Smooth muscle cell (in vitro differentiated cells): Measurements from ENCODE around the gene VAV1. TPM values are rescaled to one million over a fixed set of nuclear protein-coding genes. Genes with fewer than 3 reads are reported as not detected.
"Not testable (repeated sequence)": the region's sequence is repeated elsewhere in the genome, so short reads cannot be mapped to it uniquely, and the experiment has no call there.

Experiments
- DNase-seq: peaks from one replicate; lab custom pipeline; 2025; ENCODE audit not compliant: unreplicated experiment; lab: John Stamatoyannopoulos, UW
- H2AFZ ChIP-seq: fragments of 200-600 bp; sonication (generic); 2 replicates; pipeline ENCODE4 v1.6.0; 2016; ENCODE audit warnings: antibody characterized with exemption, low read depth, mild to moderate bottlenecking
- H3F3A ChIP-seq: fragments of 200-600 bp; sonication (generic); 2 replicates; pipeline ENCODE4 v1.6.0; 2017; ENCODE audit warnings: antibody characterized with exemption, low read depth
- H3K27ac ChIP-seq: fragments of 200-600 bp; sonication (generic); 2 replicates; pipeline ENCODE4 v1.5.1; 2016; ENCODE audit warnings: low read depth, mild to moderate bottlenecking
- H3K27me3 ChIP-seq: fragments of 200-600 bp; sonication (generic); 2 replicates; pipeline ENCODE4 v1.6.1; 2016; ENCODE audit warnings: low read depth, mild to moderate bottlenecking
- H3K36me3 ChIP-seq: fragments of 200-600 bp; sonication (generic); 2 replicates; pipeline ENCODE4 v1.5.1; 2016; ENCODE audit warnings: low read depth
- H3K4me1 ChIP-seq: fragments of 200-600 bp; sonication (generic); 2 replicates; pipeline ENCODE4 v1.5.1; 2016; ENCODE audit warnings: low read depth
- H3K4me2 ChIP-seq: fragments of 200-600 bp; sonication (generic); 2 replicates; pipeline ENCODE4 v1.6.0; 2016; ENCODE audit warnings: mild to moderate bottlenecking
- H3K4me3 ChIP-seq: fragments of 200-600 bp; sonication (generic); 2 replicates; pipeline ENCODE4 v1.5.1; 2016; ENCODE audit warnings: mild to moderate bottlenecking
- H3K79me2 ChIP-seq: fragments of 200-600 bp; sonication (generic); 2 replicates; pipeline ENCODE4 v1.6.0; 2016; ENCODE audit warnings: low read depth, mild to moderate bottlenecking
- H3K9ac ChIP-seq: fragments of 200-600 bp; sonication (generic); 2 replicates; pipeline ENCODE4 v1.6.0; 2016; ENCODE audit warnings: low read depth
- H3K9me3 ChIP-seq: fragments of 200-600 bp; sonication (generic); replicated peaks from 2 replicates; pipeline ENCODE4 v1.5.1; 2016; ENCODE audit warnings: low read depth
- H4K20me1 ChIP-seq: fragments of 200-600 bp; sonication (generic); 2 replicates; pipeline ENCODE4 v1.6.0; 2016; ENCODE audit warnings: low read depth
- CTCF ChIP-seq: fragments of 200-600 bp; sonication (generic); IDR thresholded peaks from 2 replicates; pipeline ENCODE4 v1.5.1; 2017; ENCODE audit warnings: borderline replicate concordance, mild to moderate bottlenecking, antibody characterized with exemption; ENCODE audit not compliant: insufficient read depth, poor library complexity, severe bottlenecking
- WGBS: methylation state at CpG from one replicate; pipeline ENCODE4 v1.1.7; 2016; ENCODE audit warnings: low lambda C conversion rate; 5-methylcytosine and 5-hydroxymethylcytosine counted together
- polyA plus RNA-seq: library from polyadenylated mRNA; unstranded; fragments of >200 nt; fragmentation: Nextera tagmentation; extraction: Ambion mirVana; gene quantifications from 2 replicates; pipeline ENCODE4 v1.2.1, GENCODE V29; 2016
- total RNA-seq: library from RNA; depleted of rRNA; stranded (reverse); fragments of >200 nt; gene quantifications from 2 replicates; pipeline ENCODE4 v1.2.3, GENCODE V29; 2014

The VAV1 gene
- total and polyA plus RNA-seq, 2 experiments from 2014 or later: not detected

DNA sequence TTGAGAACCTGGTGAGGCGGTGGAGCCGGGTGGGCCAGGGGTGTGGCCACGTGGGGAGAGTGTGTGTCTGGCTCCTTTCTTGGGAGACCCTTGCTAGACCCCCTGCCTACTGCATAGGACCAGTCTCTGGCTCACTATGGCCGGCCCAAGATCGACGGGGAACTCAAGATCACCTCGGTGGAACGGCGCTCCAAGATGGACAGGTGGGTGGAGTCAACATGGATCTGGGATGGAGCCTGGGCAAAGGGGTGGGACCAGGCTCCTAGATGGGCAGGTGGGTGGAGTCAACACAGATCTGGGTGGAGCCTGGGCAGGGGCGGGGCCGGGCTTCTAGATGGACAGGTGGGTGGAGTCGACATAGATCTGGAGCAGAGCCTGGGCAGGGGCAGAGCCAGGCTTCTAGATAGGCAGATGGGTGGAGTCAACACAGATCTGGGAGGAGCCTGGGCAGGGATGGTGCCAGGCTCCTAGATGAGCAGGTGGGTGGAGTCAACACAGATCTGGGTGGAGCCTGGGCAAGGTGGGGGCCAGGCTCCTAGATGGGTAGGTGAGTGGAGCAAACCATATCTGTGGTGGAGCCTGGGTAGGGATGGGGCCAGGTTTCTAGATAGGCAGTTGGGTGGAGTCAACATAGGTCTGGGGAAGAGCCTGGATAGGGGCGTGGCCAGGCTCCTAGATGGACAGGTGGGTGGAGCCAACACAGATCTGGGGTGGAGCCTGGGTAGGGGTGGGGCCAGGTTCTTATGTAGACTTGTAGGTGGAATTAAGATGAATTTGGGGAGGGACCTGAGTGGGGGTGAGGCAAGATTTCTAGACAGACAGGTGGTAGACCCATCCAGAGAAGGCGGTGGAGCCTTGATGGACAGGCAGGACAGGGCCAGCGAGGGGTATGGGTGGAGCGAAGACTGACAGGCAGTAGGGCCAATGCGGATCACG lies 56.5 kb downstream of the VAV1 start:
- H3K36me3 ChIP-seq: no peaks in the 10 kb centered on the region

GRCh38 chr19:6829829-6830228 lies 57.3 kb downstream of the VAV1 start:
- not testable (repeated sequence) for H2AFZ ChIP-seq, H3K4me2 ChIP-seq, H4K20me1 ChIP-seq, H3K4me1 ChIP-seq, H3K9ac ChIP-seq, H3K9me3 ChIP-seq, H3K36me3 ChIP-seq, H3K27ac ChIP-seq, H3F3A ChIP-seq, H3K27me3 ChIP-seq, H3K4me3 ChIP-seq, H3K79me2 ChIP-seq, DNase-seq
- 89% methylated on average over 15 of the region's 15 CpGs for WGBS

More for the DNA sequence above, 56.5 kb downstream of the VAV1 start:
- Histone ChIP-seq H3K4me2 (no peak overlapping the region), H3K9ac (no peak overlapping the region), H2AFZ (no peak overlapping the region), H3K79me2 (no peaks in the 10 kb centered on the region), H3K9me3 (no peaks in the 10 kb centered on the region), H3K27ac (no peak overlapping the region), H3K4me1 (no peaks in the 10 kb centered on the region), H3F3A (no peaks in the 10 kb centered on the region), H3K27me3 (no peaks in the 10 kb centered on the region), H4K20me1 (no peaks in the 10 kb centered on the region), H3K4me3 (no peak overlapping the region)
- no peak for TF ChIP-seq CTCF
- WGBS: 83% methylated on average over 18 of the region's 18 CpGs
- DNase-seq: no peak

DNA sequence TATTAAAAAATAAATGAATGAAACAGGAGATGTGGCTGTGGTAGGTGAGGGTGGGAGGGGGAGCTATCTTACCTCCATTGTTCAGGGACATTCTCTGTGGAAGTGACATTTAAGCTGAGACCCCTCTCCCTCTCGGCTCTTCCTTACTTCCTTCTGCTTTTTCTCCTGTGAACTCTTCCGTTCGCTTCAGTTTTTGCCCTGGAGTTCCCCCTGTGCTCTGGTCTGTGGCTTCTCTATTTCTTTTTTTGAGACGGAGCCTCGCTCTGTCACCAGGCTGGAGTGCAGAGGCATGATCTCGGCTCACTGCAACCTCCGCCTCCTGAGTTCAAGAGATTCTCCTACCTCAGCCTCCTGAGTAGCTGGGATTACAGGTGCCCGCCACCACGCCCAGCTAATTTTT lies 58.6 kb downstream of the VAV1 start:
- not testable (repeated sequence) for H3K4me1 ChIP-seq, H4K20me1 ChIP-seq, H3K36me3 ChIP-seq, H3F3A ChIP-seq, H2AFZ ChIP-seq, DNase-seq, H3K9ac ChIP-seq, H3K4me3 ChIP-seq, H3K27me3 ChIP-seq, H3K79me2 ChIP-seq, H3K4me2 ChIP-seq, H3K27ac ChIP-seq, H3K9me3 ChIP-seq
- WGBS: 87% methylated on average over 9 of the region's 9 CpGs

GRCh38 chr19:6832412-6832811 lies 59.9 kb downstream of the VAV1 start:
- Histone ChIP-seq H3K27me3 (no peaks in the 10 kb centered on the region), H3K27ac (no peak overlapping the region), H2AFZ (no peak overlapping the region), H3K79me2 (no peaks in the 10 kb centered on the region), H4K20me1 (no peaks in the 10 kb centered on the region), H3K4me1 (no peaks in the 10 kb centered on the region), H3K36me3 (no peaks in the 10 kb centered on the region), H3F3A (no peaks in the 10 kb centered on the region), H3K4me3 (no peak overlapping the region), H3K9me3 (no peaks in the 10 kb centered on the region), H3K9ac (no peak overlapping the region), H3K4me2 (no peak overlapping the region)
- DNase-seq: no peak
- 56% methylated on average over 1 of the region's 1 CpG for WGBS
- TF ChIP-seq CTCF: no peak
